ENCODE data around the gene AGMO. TPM values are rescaled to one million over a fixed set of nuclear protein-coding genes. Genes with fewer than 3 reads are reported as not detected.

AGMO gene
- total and polyA plus RNA-seq, 2 of the 8 experiments (the other 6 are each of a cell fraction or from before 2014, with no cell fraction given) = 0.22 to 0.45 TPM

DNA sequence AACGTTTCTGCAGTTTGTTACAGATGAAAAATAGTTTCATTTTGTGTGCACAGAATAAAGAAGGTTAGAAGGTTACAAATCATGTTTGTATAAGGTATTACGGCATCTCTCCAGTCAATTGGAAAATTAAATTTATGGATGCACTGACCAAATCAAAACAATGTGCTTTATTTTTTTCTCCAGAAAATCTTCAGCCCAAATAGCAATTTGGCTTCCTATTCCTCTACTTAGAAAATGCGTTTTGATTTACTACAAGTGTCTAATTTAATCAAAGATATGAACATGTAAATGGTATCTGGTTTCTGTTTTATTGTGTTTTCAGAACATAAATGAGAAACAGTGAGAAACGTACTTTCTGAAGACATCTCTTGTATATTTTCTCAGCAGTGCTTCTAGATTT, 63.4 kb downstream of the AGMO start:
- H3K79me2 ChIP-seq (ENCODE audit: control insufficient read depth in 1 of 2, insufficient read depth in 2 of 2, low read length in 2 of 2) = no peaks in the 10 kb centered on the region
- TF ChIP-seq, protein P1, sequence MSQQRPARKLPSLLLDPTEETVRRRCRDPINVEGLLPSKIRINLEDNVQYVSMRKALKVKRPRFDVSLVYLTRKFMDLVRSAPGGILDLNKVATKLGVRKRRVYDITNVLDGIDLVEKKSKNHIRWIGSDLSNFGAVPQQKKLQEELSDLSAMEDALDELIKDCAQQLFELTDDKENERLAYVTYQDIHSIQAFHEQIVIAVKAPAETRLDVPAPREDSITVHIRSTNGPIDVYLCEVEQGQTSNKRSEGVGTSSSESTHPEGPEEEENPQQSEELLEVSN (IDR thresholded peaks at IDR 0.05) = no peak
- TF ChIP-seq, protein P2, sequence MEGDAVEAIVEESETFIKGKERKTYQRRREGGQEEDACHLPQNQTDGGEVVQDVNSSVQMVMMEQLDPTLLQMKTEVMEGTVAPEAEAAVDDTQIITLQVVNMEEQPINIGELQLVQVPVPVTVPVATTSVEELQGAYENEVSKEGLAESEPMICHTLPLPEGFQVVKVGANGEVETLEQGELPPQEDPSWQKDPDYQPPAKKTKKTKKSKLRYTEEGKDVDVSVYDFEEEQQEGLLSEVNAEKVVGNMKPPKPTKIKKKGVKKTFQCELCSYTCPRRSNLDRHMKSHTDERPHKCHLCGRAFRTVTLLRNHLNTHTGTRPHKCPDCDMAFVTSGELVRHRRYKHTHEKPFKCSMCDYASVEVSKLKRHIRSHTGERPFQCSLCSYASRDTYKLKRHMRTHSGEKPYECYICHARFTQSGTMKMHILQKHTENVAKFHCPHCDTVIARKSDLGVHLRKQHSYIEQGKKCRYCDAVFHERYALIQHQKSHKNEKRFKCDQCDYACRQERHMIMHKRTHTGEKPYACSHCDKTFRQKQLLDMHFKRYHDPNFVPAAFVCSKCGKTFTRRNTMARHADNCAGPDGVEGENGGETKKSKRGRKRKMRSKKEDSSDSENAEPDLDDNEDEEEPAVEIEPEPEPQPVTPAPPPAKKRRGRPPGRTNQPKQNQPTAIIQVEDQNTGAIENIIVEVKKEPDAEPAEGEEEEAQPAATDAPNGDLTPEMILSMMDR (IDR thresholded peaks at IDR 0.05; ENCODE audit: control extremely low read depth in 1 of 3, insufficient read depth in 1 of 3, low read depth in 1 of 3, low read length in 3 of 3) = no peak
- TF ChIP-seq RNF2 (IDR thresholded peaks at IDR 0.05; ENCODE audit: borderline replicate concordance, low read depth, low read length, missing control alignments, poor library complexity, severe bottlenecking) (no peak), KDM5A (IDR thresholded peaks at IDR 0.05; ENCODE audit: low read length) (no peak), PHF8 (conservative IDR thresholded peaks at IDR 0.05; ENCODE audit: low read depth, low read length) (no peak), ZNF274 (IDR thresholded peaks at IDR 0.05; ENCODE audit: borderline replicate concordance, extremely low read depth, low read length) (no peak), NRF1 (IDR thresholded peaks at IDR 0.05; ENCODE audit: low read depth, low read length) (no peak), RBBP5 (IDR thresholded peaks at IDR 0.05; ENCODE audit: borderline replicate concordance, low read depth, low read length) (no peak), TBP (IDR thresholded peaks at IDR 0.05; ENCODE audit: low read depth, low read length) (no peak)
- TF ChIP-seq, protein P3, sequence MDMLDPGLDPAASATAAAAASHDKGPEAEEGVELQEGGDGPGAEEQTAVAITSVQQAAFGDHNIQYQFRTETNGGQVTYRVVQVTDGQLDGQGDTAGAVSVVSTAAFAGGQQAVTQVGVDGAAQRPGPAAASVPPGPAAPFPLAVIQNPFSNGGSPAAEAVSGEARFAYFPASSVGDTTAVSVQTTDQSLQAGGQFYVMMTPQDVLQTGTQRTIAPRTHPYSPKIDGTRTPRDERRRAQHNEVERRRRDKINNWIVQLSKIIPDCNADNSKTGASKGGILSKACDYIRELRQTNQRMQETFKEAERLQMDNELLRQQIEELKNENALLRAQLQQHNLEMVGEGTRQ (IDR thresholded peaks at IDR 0.05; ENCODE audit: low read length) = no peak

More for the DNA sequence above, 63.4 kb downstream of the AGMO start:
- Histone ChIP-seq H2AK5ac (ENCODE audit: low read depth, low read length) (no peak overlapping the region), H2BK120ac (replicated peaks; ENCODE audit: low read depth, low read length) (no peak overlapping the region), H3K56ac (replicated peaks; ENCODE audit: insufficient read length, low read depth, low read length) (no peak overlapping the region), H2BK20ac (ENCODE audit: low read length) (no peak overlapping the region), H4K91ac (replicated peaks; ENCODE audit: insufficient read length, low read length) (no peak overlapping the region), H2AFZ (ENCODE audit: low read length) (no peak overlapping the region), H3K4ac (replicated peaks; ENCODE audit: insufficient read length, low read depth, low read length) (no peak overlapping the region), H3K4me3 (ENCODE audit: extremely low read depth in 1 of 4, insufficient read depth in 2 of 4, low read depth in 3 of 4, low read length in 4 of 4) (no peak overlapping the region), H4K20me1 (replicated peaks in 1 of 2; ENCODE audit: control insufficient read depth in 1 of 2, insufficient read depth in 2 of 2, low read length in 2 of 2) (no peaks in the 10 kb centered on the region), H3K23me2 (ENCODE audit: low read depth, low read length) (no peaks in the 10 kb centered on the region), H4K8ac (ENCODE audit: extremely low read depth, insufficient read depth, low read length) (no peak overlapping the region), H3K4me1 (replicated peaks in 1 of 4; ENCODE audit: control insufficient read depth in 3 of 4, insufficient read depth in 4 of 4, low read length in 3 of 4) (no peaks in the 10 kb centered on the region), H3K9me3 (ENCODE audit: insufficient read depth in 2 of 2, low read depth in 1 of 2, low read length in 1 of 2) (no peaks in the 10 kb centered on the region), H3K23ac (ENCODE audit: insufficient read length) (no peak overlapping the region), H3K27me3 (replicated peaks in 1 of 4; ENCODE audit: control insufficient read depth in 3 of 4, extremely low read depth in 1 of 4, insufficient read depth in 3 of 4, low read length in 3 of 4) (no peaks in the 10 kb centered on the region), H3K79me1 (ENCODE audit: low read depth, low read length) (no peaks in the 10 kb centered on the region), H2BK15ac (ENCODE audit: low read length) (no peak overlapping the region), H3K36me3 (ENCODE audit: control insufficient read depth in 2 of 4, insufficient read depth in 4 of 4, low read length in 3 of 4) (no peaks in the 10 kb centered on the region), H4K5ac (ENCODE audit: insufficient read length, low read depth, low read length) (no peak overlapping the region), H3K4me2 (ENCODE audit: insufficient read depth in 1 of 2, low read depth in 2 of 2, low read length in 2 of 2) (no peak overlapping the region), H3K27ac (ENCODE audit: low read depth, low read length) (no peak overlapping the region), H3K14ac (ENCODE audit: insufficient read length) (no peak overlapping the region), H3K18ac (ENCODE audit: extremely low read depth, low read length) (no peak overlapping the region), H2BK5ac (ENCODE audit: low read depth, low read length) (no peak overlapping the region), H2BK12ac (ENCODE audit: low read depth, low read length) (no peak overlapping the region), H3K9ac (replicated peaks in 1 of 4; ENCODE audit: extremely low read depth in 1 of 4, low read depth in 3 of 4, low read length in 3 of 4) (no peak overlapping the region)
- 88% methylated on average over 4 of the region's 4 CpGs; no CpG with 5 or more reads in 1 of the 2 experiments for WGBS, 2 experiments (ENCODE audit: extremely low coverage in 1 of 2, insufficient coverage in 1 of 2, insufficient read length in 1 of 2, insufficient replicate concordance in 2 of 2, low coverage in 1 of 2, low lambda C conversion rate in 2 of 2, missing lambda C conversion rate in 1 of 2)
- no peak for FAIRE-seq
- ChIA-PET CTCF (ENCODE audit: partially characterized antibody) (no interaction called here), POLR2A (ENCODE audit: partially characterized antibody) (no interaction called here)
- DNase-seq (ENCODE audit: low read depth in 1 of 2, low spot score in 2 of 2) = no peak
